Gastrocnemius medialis (tissue), 4 donors: ENCODE results near the gene PNMA8A.

Source experiments
- CTCF ChIP-seq, 5 experiments: fragments of 450-650 bp in 3 of 5; fragments of 200-600 bp in 2 of 5; sonication (generic) in 2 of 5; IDR thresholded peaks in 4 of 5; conservative IDR thresholded peaks in 1 of 5; 1 replicate in 4 of 5; 2 replicates in 1 of 5; pipeline ENCODE4 v1.5.1; 2016 to 2019; ENCODE audit warnings: antibody characterized with exemption in 5 of 5, mild to moderate bottlenecking in 3 of 5, moderate library complexity in 3 of 5
- POLR2A ChIP-seq, 2 donors: fragments of 450-650 bp; IDR thresholded peaks; one replicate each; pipeline ENCODE4 v1.6.1; 2017; ENCODE audit warnings: antibody characterized with exemption in 2 of 2, mild to moderate bottlenecking in 2 of 2, moderate library complexity in 2 of 2

- TF ChIP-seq POLR2A (IDR thresholded peaks at IDR 0.05) (no peak), CTCF (IDR thresholded peaks at IDR 0.05 in 4 of 5, conservative IDR thresholded peaks at IDR 0.05 in 1 of 5) (no peak)
Observed at GRCh38 chr19:46499692-46500091, 28.3 kb upstream of the PNMA8A start.
